Esophagus muscularis mucosa (tissue), 4 donors: ENCODE measurements around the gene CCDC85A.

Source experiments
- EP300 ChIP-seq: sonication (generic); formaldehyde crosslinking; IDR thresholded peaks from one replicate; pipeline ENCODE4 v1.6.1; 2017; ENCODE audit warnings: antibody characterized with exemption
- POLR2A ChIP-seq: fragments of 450-650 bp; IDR thresholded peaks from one replicate; pipeline ENCODE4 v1.6.1; 2017; ENCODE audit warnings: antibody characterized with exemption, moderate library complexity, mild to moderate bottlenecking, low read depth
- POLR2AphosphoS5 ChIP-seq, 2 donors: sonication (generic); formaldehyde crosslinking; IDR thresholded peaks; one replicate each; pipeline ENCODE4 v1.6.1; 2017; ENCODE audit warnings: antibody characterized with exemption in 2 of 2
- TF ChIP-seq, protein P1 (sequence below), 3 experiments: fragments of 200-600 bp in 2 of 3; fragments of 450-650 bp in 1 of 3; sonication (generic) in 2 of 3; IDR thresholded peaks; one replicate each; pipeline ENCODE4 v1.5.1; 2017 to 2019; ENCODE audit warnings: antibody characterized with exemption in 3 of 3, mild to moderate bottlenecking in 2 of 3, moderate library complexity in 1 of 3

DNA sequence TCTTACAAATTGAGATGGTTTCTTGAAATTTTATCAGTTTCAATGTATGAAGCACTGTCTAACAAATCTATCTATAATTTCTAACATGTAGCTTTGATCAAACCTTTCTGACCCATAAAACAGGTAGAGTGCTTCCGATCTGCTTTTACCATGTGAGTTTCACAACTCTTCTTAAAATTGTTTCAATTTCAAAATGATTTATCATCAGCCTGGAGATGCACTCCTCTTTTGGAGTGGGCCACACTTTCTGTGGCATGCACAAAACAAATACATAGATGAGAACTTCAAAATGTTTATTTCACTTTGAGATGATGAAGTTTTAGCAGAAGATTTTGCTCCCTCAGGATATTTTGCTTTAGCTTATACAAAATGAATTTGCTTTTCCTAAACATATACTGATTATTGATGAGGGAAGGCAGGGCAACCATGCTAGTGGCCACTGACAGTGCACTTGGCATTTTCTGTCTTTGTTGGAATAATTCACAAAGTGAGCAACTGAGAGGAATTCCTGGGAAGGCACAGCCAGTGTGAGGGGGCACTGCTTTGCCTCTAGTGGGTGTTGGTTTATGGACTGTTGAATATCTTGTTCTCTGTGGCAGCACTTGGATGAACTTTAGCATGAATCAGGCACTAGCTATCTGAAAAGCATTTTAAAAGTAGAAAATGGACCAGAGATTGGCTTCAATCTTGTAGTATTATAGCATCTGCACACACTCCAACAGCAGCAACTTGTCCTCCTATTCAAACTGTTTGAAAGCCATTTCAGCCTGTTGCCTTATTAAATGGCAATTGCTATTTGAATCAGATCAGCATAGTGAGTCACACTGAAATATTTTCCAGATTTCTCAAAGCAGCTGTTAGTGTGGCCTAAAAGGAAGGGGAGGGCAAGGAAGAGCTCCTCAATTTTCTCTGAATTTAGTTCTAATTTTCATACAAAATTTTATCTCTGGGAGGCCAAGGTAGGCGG is 193.2 kb downstream of the CCDC85A start:
- TF ChIP-seq POLR2A (no peak), EP300 (no peak), POLR2AphosphoS5 (IDR thresholded peaks at IDR 0.05) (no peak)
- TF ChIP-seq, protein P1, sequence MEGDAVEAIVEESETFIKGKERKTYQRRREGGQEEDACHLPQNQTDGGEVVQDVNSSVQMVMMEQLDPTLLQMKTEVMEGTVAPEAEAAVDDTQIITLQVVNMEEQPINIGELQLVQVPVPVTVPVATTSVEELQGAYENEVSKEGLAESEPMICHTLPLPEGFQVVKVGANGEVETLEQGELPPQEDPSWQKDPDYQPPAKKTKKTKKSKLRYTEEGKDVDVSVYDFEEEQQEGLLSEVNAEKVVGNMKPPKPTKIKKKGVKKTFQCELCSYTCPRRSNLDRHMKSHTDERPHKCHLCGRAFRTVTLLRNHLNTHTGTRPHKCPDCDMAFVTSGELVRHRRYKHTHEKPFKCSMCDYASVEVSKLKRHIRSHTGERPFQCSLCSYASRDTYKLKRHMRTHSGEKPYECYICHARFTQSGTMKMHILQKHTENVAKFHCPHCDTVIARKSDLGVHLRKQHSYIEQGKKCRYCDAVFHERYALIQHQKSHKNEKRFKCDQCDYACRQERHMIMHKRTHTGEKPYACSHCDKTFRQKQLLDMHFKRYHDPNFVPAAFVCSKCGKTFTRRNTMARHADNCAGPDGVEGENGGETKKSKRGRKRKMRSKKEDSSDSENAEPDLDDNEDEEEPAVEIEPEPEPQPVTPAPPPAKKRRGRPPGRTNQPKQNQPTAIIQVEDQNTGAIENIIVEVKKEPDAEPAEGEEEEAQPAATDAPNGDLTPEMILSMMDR (IDR thresholded peaks at IDR 0.05), result no peak
